Measurements from ENCODE around the gene BICDL2.
"Not testable (repeated sequence)": the region's sequence is repeated elsewhere in the genome, so short reads cannot be mapped to it uniquely, and the experiment has no call there.

DNA sequence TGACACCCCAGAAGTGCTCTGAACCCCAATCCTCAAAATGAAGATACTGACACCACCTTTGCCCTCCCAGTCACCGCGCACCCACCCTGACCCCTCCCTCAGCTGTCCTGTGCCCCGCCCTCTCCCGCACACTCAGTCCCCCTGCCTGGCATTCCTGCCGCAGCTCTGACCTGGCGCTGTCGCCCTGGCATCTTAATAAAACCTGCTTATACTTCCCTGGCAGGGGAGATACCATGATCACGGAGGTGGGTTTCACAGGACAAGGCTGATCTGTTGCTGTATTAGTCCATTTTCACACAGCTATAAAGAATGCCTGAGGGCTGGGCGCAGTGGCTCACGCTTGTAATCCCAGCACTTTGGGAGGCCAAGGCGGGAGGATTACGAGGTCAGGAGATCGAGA, 45.2 kb upstream of the BICDL2 start:
- TF ChIP-seq, protein P1, sequence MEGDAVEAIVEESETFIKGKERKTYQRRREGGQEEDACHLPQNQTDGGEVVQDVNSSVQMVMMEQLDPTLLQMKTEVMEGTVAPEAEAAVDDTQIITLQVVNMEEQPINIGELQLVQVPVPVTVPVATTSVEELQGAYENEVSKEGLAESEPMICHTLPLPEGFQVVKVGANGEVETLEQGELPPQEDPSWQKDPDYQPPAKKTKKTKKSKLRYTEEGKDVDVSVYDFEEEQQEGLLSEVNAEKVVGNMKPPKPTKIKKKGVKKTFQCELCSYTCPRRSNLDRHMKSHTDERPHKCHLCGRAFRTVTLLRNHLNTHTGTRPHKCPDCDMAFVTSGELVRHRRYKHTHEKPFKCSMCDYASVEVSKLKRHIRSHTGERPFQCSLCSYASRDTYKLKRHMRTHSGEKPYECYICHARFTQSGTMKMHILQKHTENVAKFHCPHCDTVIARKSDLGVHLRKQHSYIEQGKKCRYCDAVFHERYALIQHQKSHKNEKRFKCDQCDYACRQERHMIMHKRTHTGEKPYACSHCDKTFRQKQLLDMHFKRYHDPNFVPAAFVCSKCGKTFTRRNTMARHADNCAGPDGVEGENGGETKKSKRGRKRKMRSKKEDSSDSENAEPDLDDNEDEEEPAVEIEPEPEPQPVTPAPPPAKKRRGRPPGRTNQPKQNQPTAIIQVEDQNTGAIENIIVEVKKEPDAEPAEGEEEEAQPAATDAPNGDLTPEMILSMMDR (IDR thresholded peaks at IDR 0.05): not testable (repeated sequence)
- not testable (repeated sequence) for TF ChIP-seq EP300, POLR2A (IDR thresholded peaks at IDR 0.05)

All from gastroesophageal sphincter (tissue), 3 donors.